Neural progenitor cell (in vitro differentiated cells): ENCODE measurements around the gene GDE1. TPM values are rescaled to one million over a fixed set of nuclear protein-coding genes. Genes with fewer than 3 reads are reported as not detected.

Experiments used
- DNase-seq: peaks from one replicate; pipeline ENCODE4 v3.0.0-alpha.2; 2016; ENCODE audit warnings: low spot score
- H2AFZ ChIP-seq: fragments of 200-600 bp; sonication (generic); replicated peaks from 2 replicates; pipeline ENCODE4 v1.6.1; 2016; ENCODE audit warnings: antibody characterized with exemption
- H3F3A ChIP-seq: fragments of 200-600 bp; sonication (generic); 2 replicates; pipeline ENCODE4 v1.6.1; 2016; ENCODE audit warnings: antibody characterized with exemption, low read depth
- H3K27ac ChIP-seq: fragments of 200-600 bp; sonication (generic); 2 replicates; pipeline ENCODE4 v1.5.1; 2016; ENCODE audit warnings: mild to moderate bottlenecking
- H3K27me3 ChIP-seq: fragments of 200-600 bp; sonication (generic); 2 replicates; pipeline ENCODE4 v1.6.1; 2016; ENCODE audit warnings: mild to moderate bottlenecking, moderate library complexity
- H3K36me3 ChIP-seq: fragments of 200-600 bp; sonication (generic); 2 replicates; pipeline ENCODE4 v1.5.1; 2016
- H3K4me1 ChIP-seq: fragments of 200-600 bp; sonication (generic); 2 replicates; pipeline ENCODE4 v1.6.1; 2016; ENCODE audit warnings: mixed run types
- H3K4me2 ChIP-seq: fragments of 200-600 bp; sonication (generic); 2 replicates; pipeline ENCODE4 v1.6.1; 2016
- H3K4me3 ChIP-seq: fragments of 200-600 bp; sonication (generic); 2 replicates; pipeline ENCODE4 v1.5.1; 2016
- H3K79me2 ChIP-seq: fragments of 200-600 bp; sonication (generic); 2 replicates; pipeline ENCODE4 v1.6.1; 2016; ENCODE audit warnings: low read depth
- H3K9ac ChIP-seq: fragments of 200-600 bp; sonication (generic); 2 replicates; pipeline ENCODE4 v1.6.1; 2016
- H3K9me3 ChIP-seq: fragments of 200-600 bp; sonication (generic); 2 replicates; pipeline ENCODE4 v1.5.1; 2016; ENCODE audit warnings: low read depth
- H4K20me1 ChIP-seq: fragments of 200-600 bp; sonication (generic); 2 replicates; pipeline ENCODE4 v1.6.1; 2016; ENCODE audit warnings: low read depth
- H3K27ac Mint-ChIP-seq: 3 replicates; pipeline ENCODE4 v1.8.0; 2021; ENCODE audit warnings: mixed read lengths
- H3K27me3 Mint-ChIP-seq: 2 replicates; pipeline ENCODE4 v1.8.0; 2022; ENCODE audit warnings: low read depth, mild to moderate bottlenecking, inconsistent platforms, moderate library complexity, mixed read lengths; ENCODE audit not compliant: insufficient read depth
- H3K36me3 Mint-ChIP-seq: 3 replicates; pipeline ENCODE4 v1.8.0; 2021; ENCODE audit warnings: mixed read lengths
- H3K4me1 Mint-ChIP-seq: 3 replicates; pipeline ENCODE4 v1.8.0; 2021; ENCODE audit warnings: mixed read lengths
- H3K4me3 Mint-ChIP-seq: 3 replicates; pipeline ENCODE4 v1.8.0; 2021; ENCODE audit warnings: mild to moderate bottlenecking, moderate library complexity, mixed read lengths
- H3K9me3 Mint-ChIP-seq: 3 replicates; pipeline ENCODE4 v1.8.0; 2020; ENCODE audit warnings: mixed read lengths
- EZH2 ChIP-seq: fragments of 200-600 bp; sonication (generic); IDR thresholded peaks from 2 replicates; pipeline ENCODE4 v1.6.1; 2017; ENCODE audit warnings: antibody characterized with exemption, mild to moderate bottlenecking, moderate library complexity
- EZH2phosphoT487 ChIP-seq: fragments of 200-600 bp; sonication (generic); IDR thresholded peaks from 2 replicates; pipeline ENCODE4 v1.6.1; 2017; ENCODE audit warnings: antibody characterized with exemption
- total RNA-seq: library from RNA; depleted of rRNA; stranded (reverse); fragments of >200 nt; gene quantifications from 2 replicates; pipeline ENCODE4 v1.2.3, GENCODE V29; 2015; ENCODE audit warnings: low replicate concordance
- TF ChIP-seq, protein P1 (sequence below): fragments of 200-600 bp; sonication (generic); IDR thresholded peaks from 2 replicates; pipeline ENCODE4 v1.5.1; 2017; ENCODE audit warnings: antibody characterized with exemption, mild to moderate bottlenecking

GDE1 gene
- total RNA-seq, 1 donor from 2014 or later = 43.0 TPM

DNA sequence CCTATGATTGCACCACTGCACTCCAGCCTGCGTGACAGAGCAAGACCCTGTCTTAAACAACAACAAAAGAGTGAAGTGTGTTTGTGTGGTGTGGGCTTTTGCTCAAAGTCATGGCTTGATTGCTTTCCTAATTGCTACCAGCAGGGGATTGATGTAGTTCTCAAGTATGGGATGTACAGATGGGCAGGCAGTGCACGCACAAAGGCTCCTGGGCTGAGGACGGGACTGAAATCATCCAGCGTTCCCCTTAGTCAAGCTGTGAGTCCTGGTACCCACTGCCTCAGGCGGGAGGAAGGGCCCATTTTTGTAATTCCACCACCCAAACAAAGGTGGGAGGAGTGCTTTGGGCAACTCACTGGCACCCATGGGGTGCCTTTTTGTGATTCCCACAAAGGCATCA lies 47.3 kb downstream of the GDE1 start:
- TF ChIP-seq, protein P1, sequence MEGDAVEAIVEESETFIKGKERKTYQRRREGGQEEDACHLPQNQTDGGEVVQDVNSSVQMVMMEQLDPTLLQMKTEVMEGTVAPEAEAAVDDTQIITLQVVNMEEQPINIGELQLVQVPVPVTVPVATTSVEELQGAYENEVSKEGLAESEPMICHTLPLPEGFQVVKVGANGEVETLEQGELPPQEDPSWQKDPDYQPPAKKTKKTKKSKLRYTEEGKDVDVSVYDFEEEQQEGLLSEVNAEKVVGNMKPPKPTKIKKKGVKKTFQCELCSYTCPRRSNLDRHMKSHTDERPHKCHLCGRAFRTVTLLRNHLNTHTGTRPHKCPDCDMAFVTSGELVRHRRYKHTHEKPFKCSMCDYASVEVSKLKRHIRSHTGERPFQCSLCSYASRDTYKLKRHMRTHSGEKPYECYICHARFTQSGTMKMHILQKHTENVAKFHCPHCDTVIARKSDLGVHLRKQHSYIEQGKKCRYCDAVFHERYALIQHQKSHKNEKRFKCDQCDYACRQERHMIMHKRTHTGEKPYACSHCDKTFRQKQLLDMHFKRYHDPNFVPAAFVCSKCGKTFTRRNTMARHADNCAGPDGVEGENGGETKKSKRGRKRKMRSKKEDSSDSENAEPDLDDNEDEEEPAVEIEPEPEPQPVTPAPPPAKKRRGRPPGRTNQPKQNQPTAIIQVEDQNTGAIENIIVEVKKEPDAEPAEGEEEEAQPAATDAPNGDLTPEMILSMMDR = peak; percentile 9
- TF ChIP-seq EZH2 = no peak
- no peaks in the 10 kb centered on the region for H3K9me3 Mint-ChIP-seq
- peak overlapping the region; percentile 44 for H2AFZ ChIP-seq
- H3F3A ChIP-seq = peaks cover 4% of the 10 kb centered on the region
- H3K4me1 Mint-ChIP-seq = no peaks in the 10 kb centered on the region
- no peaks in the 10 kb centered on the region for H3K79me2 ChIP-seq
- H3K4me1 ChIP-seq = peaks cover 4% of the 10 kb centered on the region
- H3K9ac ChIP-seq = no peak overlapping the region
- H3K4me3 Mint-ChIP-seq = no peak overlapping the region
- H3K4me3 ChIP-seq = no peak overlapping the region
- H4K20me1 ChIP-seq = no peaks in the 10 kb centered on the region
- H3K36me3 Mint-ChIP-seq = no peaks in the 10 kb centered on the region
- no peak overlapping the region for H3K27ac ChIP-seq
- H3K36me3 ChIP-seq = no peaks in the 10 kb centered on the region
- no peaks in the 10 kb centered on the region for H3K9me3 ChIP-seq
- peak overlapping the region; percentile 78 for H3K27ac Mint-ChIP-seq
- H3K4me2 ChIP-seq = no peak overlapping the region
- peaks cover 8% of the 10 kb centered on the region for H3K27me3 Mint-ChIP-seq
- peak; percentile 20 for DNase-seq
- H3K27me3 ChIP-seq = no peaks in the 10 kb centered on the region

DNA sequence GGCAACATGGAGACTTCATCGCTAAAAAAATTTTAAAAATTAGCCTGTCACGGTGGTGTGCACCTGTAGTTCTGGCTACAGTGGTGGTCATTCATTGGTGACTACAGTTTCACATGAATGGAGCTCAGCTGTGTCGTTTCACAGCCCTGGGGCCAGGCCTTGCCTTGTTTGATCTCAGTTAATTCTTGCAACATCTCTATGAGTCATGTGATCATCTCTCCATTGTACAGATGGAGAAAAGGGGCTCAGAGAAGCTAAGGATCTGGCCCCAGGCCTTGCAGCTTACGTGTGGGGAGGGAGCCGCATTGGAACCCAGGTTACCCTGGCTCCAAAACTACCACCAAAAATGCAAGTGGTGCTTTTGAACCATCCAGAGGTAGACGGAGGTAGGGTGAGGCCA lies 49.4 kb downstream of the GDE1 start:
- Histone ChIP-seq H3K9ac (no peak overlapping the region), H3K27ac (no peak overlapping the region), H3F3A (peaks cover 14% of the 10 kb centered on the region), H4K20me1 (no peaks in the 10 kb centered on the region), H2AFZ (no peak overlapping the region), H3K9me3 (no peaks in the 10 kb centered on the region), H3K36me3 (no peaks in the 10 kb centered on the region), H3K79me2 (no peaks in the 10 kb centered on the region), H3K4me1 (peaks cover 4% of the 10 kb centered on the region), H3K27me3 (no peaks in the 10 kb centered on the region), H3K4me2 (no peak overlapping the region), H3K4me3 (no peak overlapping the region)
- DNase-seq = no peak
- Mint-ChIP-seq H3K4me1 (no peaks in the 10 kb centered on the region), H3K27ac (no peak overlapping the region), H3K9me3 (peaks cover 13% of the 10 kb centered on the region), H3K36me3 (peaks cover 3% of the 10 kb centered on the region), H3K4me3 (no peak overlapping the region), H3K27me3 (peaks cover 13% of the 10 kb centered on the region)
- TF ChIP-seq, protein P1 = no peak
- no peak for TF ChIP-seq EZH2
- no peak for TF ChIP-seq EZH2phosphoT487

DNA sequence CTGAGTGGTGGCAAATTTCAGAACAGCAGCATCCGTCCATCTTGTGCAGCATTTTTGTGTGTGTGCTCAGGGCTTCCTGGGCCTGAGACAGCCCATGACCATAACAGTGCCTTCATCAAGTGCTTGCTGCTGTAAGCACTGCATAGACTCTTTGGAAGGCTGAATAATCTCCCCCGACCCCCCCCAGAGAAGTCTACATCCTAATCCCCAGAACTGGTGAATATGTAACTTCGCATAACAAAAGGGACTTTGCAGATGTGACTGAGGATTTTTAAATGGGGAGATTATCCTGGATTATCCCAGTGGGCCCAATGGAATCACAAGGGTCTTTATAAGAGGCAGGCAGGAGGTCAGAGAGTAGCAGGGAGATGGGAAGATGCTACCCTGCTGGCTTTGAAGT lies 53.6 kb downstream of the GDE1 start:
- no peaks in the 10 kb centered on the region for H3K4me1 Mint-ChIP-seq
- Histone ChIP-seq H3K36me3 (no peaks in the 10 kb centered on the region), H3K4me2 (no peak overlapping the region), H4K20me1 (no peaks in the 10 kb centered on the region), H3K4me3 (no peak overlapping the region), H3K9me3 (no peaks in the 10 kb centered on the region), H3F3A (peaks cover 10% of the 10 kb centered on the region), H3K9ac (no peak overlapping the region), H3K4me1 (no peaks in the 10 kb centered on the region), H3K79me2 (no peaks in the 10 kb centered on the region), H2AFZ (no peak overlapping the region), H3K27ac (no peak overlapping the region), H3K27me3 (no peaks in the 10 kb centered on the region)
- DNase-seq = no peak
- peaks cover 3% of the 10 kb centered on the region for H3K36me3 Mint-ChIP-seq
- no peak overlapping the region for H3K4me3 Mint-ChIP-seq
- H3K9me3 Mint-ChIP-seq = peaks cover 13% of the 10 kb centered on the region
- H3K27me3 Mint-ChIP-seq = peaks cover 5% of the 10 kb centered on the region
- TF ChIP-seq EZH2phosphoT487 = no peak
- TF ChIP-seq, protein P1 = no peak
- no peak overlapping the region for H3K27ac Mint-ChIP-seq
